Right lobe of liver (tissue), 4 donors: ENCODE data around the gene CACNA1C.

Source experiments
- CTCF ChIP-seq, 4 donors: fragments of 200-600 bp in 3 of 4; fragments of 450-650 bp in 1 of 4; IDR thresholded peaks; one replicate each; pipeline versions ENCODE4 v1.5.1 to v1.8.0; 2016 to 2022; ENCODE audit warnings: antibody characterized with exemption in 4 of 4, mild to moderate bottlenecking in 2 of 4
- POLR2A ChIP-seq: fragments of 450-650 bp; IDR thresholded peaks from one replicate; pipeline ENCODE4 v1.6.1; 2017; ENCODE audit warnings: antibody characterized with exemption, mild to moderate bottlenecking
- donor health status: DM: no; HTN: no; CAD: no.
- donor health status: DM: no; HTN: no; CAD: no.
- donor health status: DM: no; HTN: yes; CAD: no.

- no peak for TF ChIP-seq CTCF (IDR thresholded peaks at IDR 0.05)
- TF ChIP-seq POLR2A, result no peak
Measured at GRCh38 chr12:2652401-2653081, 599.8 kb downstream of the CACNA1C start.
